Caco-2 (cell line): Measurements from ENCODE around the gene PALM2AKAP2. TPM values are rescaled to one million over a fixed set of nuclear protein-coding genes. Genes with fewer than 3 reads are reported as not detected.

Experiments
- BruUV-seq: library from RNA; stranded (reverse); fragments of 400-500 nt; replicated peaks from 2 replicates; lab custom pipeline; 2021; lab: Mats Ljungman, UMichigan
- CTCF ChIA-PET: fragments of 300-600 bp; sonication (Branson Sonifier 250); formaldehyde crosslinking; loops from one replicate; lab custom pipeline; 2022; ENCODE audit warnings: antibody characterized with exemption; lab: Charles Lee
- POLR2A ChIA-PET: fragments of 300-600 bp; sonication (Branson Sonifier 250); formaldehyde crosslinking; loops from one replicate; lab custom pipeline; 2022; ENCODE audit warnings: antibody characterized with exemption; lab: Charles Lee
- DNase-seq, 2 experiments: peaks; one replicate each; pipeline versions ENCODE4 v3.0.0 to v3.0.0-alpha.2; 2020 to 2022
- H3K27me3 ChIP-seq: replicated peaks from 2 replicates; pipeline ENCODE4 v1.6.0; 2011; ENCODE audit warnings: low read length; ENCODE audit not compliant: control insufficient read depth, insufficient read depth
- H3K36me3 ChIP-seq: 2 replicates; pipeline ENCODE4 v1.5.1; 2011; ENCODE audit warnings: low read length; ENCODE audit not compliant: control insufficient read depth, insufficient read depth
- H3K4me1 ChIP-seq: fragments of 250-450 bp; sonication (Bioruptor Pico); 2 replicates; pipeline ENCODE4 v1.5.1; 2020; ENCODE audit warnings: mild to moderate bottlenecking
- H3K4me3 ChIP-seq: 2 replicates; pipeline ENCODE4 v1.5.1; 2011; ENCODE audit warnings: low read depth, mild to moderate bottlenecking, control low read depth, low read length
- H3K9me3 ChIP-seq: fragments of 250-450 bp; sonication (Bioruptor Pico); 2 replicates; pipeline ENCODE4 v1.5.1; 2020; ENCODE audit warnings: mild to moderate bottlenecking, moderate library complexity
- H3K27ac Mint-ChIP-seq: one replicate; pipeline ENCODE4 v1.8.0; 2022; ENCODE audit warnings: mixed read lengths; ENCODE audit not compliant: unreplicated experiment
- H3K27me3 Mint-ChIP-seq: one replicate; pipeline ENCODE4 v1.8.0; 2022; ENCODE audit warnings: mixed read lengths; ENCODE audit not compliant: insufficient read depth, unreplicated experiment
- H3K36me3 Mint-ChIP-seq: one replicate; pipeline ENCODE4 v1.8.0; 2022; ENCODE audit warnings: mild to moderate bottlenecking, mixed read lengths; ENCODE audit not compliant: insufficient read depth, unreplicated experiment
- H3K4me1 Mint-ChIP-seq: one replicate; pipeline ENCODE4 v1.8.0; 2022; ENCODE audit warnings: low read depth, mixed read lengths; ENCODE audit not compliant: unreplicated experiment
- H3K4me3 Mint-ChIP-seq: one replicate; pipeline ENCODE4 v1.8.0; 2022; ENCODE audit warnings: mild to moderate bottlenecking, moderate library complexity, mixed read lengths; ENCODE audit not compliant: unreplicated experiment
- H3K9me3 Mint-ChIP-seq: one replicate; pipeline ENCODE4 v1.8.0; 2022; ENCODE audit warnings: mixed read lengths; ENCODE audit not compliant: unreplicated experiment
- CTCF ChIP-seq, 2 experiments: fragments of 200-600 bp in 1 of 2; IDR thresholded peaks; 1 replicate in 1 of 2; 2 replicates in 1 of 2; pipeline versions ENCODE4 v1.5.1 to v1.8.0; 2011 to 2022; ENCODE audit warnings: antibody characterized with exemption in 1 of 2, control low read depth in 1 of 2, inconsistent platforms in 1 of 2, low read depth in 1 of 2, low read length in 1 of 2, mild to moderate bottlenecking in 1 of 2, moderate library complexity in 1 of 2; ENCODE audit not compliant: insufficient read depth in 1 of 2, severe bottlenecking in 1 of 2, unreplicated experiment in 1 of 2
- intact Hi-C: fragments of 100-400 bp; cut with micrococcal nuclease; formaldehyde crosslinking; loops from one replicate; pipeline ENCODE4 v1.10.0; 2022; ENCODE audit not compliant: unreplicated experiment
- total RNA-seq: library from RNA; stranded (reverse); gene quantifications from 2 replicates; pipeline ENCODE4 v1.2.3, GENCODE V29; 2022

PALM2AKAP2 gene
- total RNA-seq, 1 experiment from 2014 or later: 0.54 TPM

GRCh38 chr9:109806506-109807115, 26.6 kb downstream of the PALM2AKAP2 start:
- Histone ChIP-seq H3K4me1 (no peaks in the 10 kb centered on the region), H3K9me3 (no peaks in the 10 kb centered on the region), H3K27me3 (no peaks in the 10 kb centered on the region; the same call in 1 of the 2 replicates), H3K4me3 (no peak overlapping the region), H3K36me3 (no peaks in the 10 kb centered on the region)
- H3K27me3 Mint-ChIP-seq: peaks cover 16% of the 10 kb centered on the region
- no peak for TF ChIP-seq CTCF (IDR thresholded peaks at IDR 0.05; ENCODE audit: insufficient read depth in 1 of 2, low read depth in 1 of 2, low read length in 1 of 2, severe bottlenecking in 1 of 2, unreplicated experiment in 1 of 2)
- ChIA-PET POLR2A (no interaction called here), CTCF (no interaction called here)
- H3K4me3 Mint-ChIP-seq: no peak overlapping the region
- BruUV-seq: no TSS peak
- no peak for DNase-seq
- no peaks in the 10 kb centered on the region for H3K36me3 Mint-ChIP-seq
- no peaks in the 10 kb centered on the region for H3K9me3 Mint-ChIP-seq
- intact Hi-C loops: no loop called here
- no peaks in the 10 kb centered on the region for H3K4me1 Mint-ChIP-seq
- H3K27ac Mint-ChIP-seq: no peak overlapping the region

DNA sequence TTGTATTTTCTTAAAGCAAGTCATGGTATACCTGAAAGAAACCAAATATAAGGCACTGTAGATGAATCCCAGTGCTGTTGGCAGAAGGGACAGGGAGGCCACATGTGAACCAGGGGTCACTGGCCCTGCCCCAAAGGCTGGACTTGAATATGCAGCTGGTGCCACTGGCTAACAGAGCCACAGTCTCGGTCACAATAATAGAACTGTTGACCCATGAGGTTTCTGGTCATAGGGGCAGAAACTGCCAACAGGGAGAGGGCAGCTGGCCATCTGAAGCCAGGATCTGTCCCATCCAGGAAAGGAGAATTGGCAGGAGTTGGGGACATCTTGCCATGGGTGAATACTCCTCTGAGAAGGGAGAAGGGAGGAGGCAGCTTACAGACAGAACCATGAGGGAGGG, 31.9 kb downstream of the PALM2AKAP2 start:
- Mint-ChIP-seq H3K27me3 (peaks cover 12% of the 10 kb centered on the region), H3K4me1 (no peaks in the 10 kb centered on the region), H3K9me3 (no peaks in the 10 kb centered on the region), H3K4me3 (no peak overlapping the region), H3K36me3 (no peaks in the 10 kb centered on the region), H3K27ac (no peak overlapping the region)
- no peak for DNase-seq
- ChIA-PET CTCF (no interaction called here), POLR2A (no interaction called here)
- no peaks in the 10 kb centered on the region for H3K27me3 ChIP-seq
- intact Hi-C loops: no loop called here
- H3K36me3 ChIP-seq: no peaks in the 10 kb centered on the region
- no peak overlapping the region for H3K4me3 ChIP-seq
- no peaks in the 10 kb centered on the region for H3K9me3 ChIP-seq
- no peaks in the 10 kb centered on the region for H3K4me1 ChIP-seq
- no peak for TF ChIP-seq CTCF (IDR thresholded peaks at IDR 0.05; ENCODE audit: insufficient read depth in 1 of 2, low read depth in 1 of 2, low read length in 1 of 2, severe bottlenecking in 1 of 2, unreplicated experiment in 1 of 2)
- BruUV-seq: no TSS peak

GRCh38 chr9:109812331-109812730, 32.3 kb downstream of the PALM2AKAP2 start:
- H3K27me3 ChIP-seq: no peaks in the 10 kb centered on the region
- no peak overlapping the region for H3K27ac Mint-ChIP-seq
- no peak overlapping the region for H3K4me3 Mint-ChIP-seq
- no peaks in the 10 kb centered on the region for H3K36me3 Mint-ChIP-seq
- no peaks in the 10 kb centered on the region for H3K4me1 ChIP-seq
- no peak overlapping the region for H3K4me3 ChIP-seq
- POLR2A ChIA-PET: no interaction called here
- BruUV-seq: no TSS peak
- intact Hi-C loops: no loop called here
- TF ChIP-seq CTCF (IDR thresholded peaks at IDR 0.05; ENCODE audit: insufficient read depth in 1 of 2, low read depth in 1 of 2, low read length in 1 of 2, severe bottlenecking in 1 of 2, unreplicated experiment in 1 of 2): no peak
- H3K27me3 Mint-ChIP-seq: peaks cover 12% of the 10 kb centered on the region
- no peaks in the 10 kb centered on the region for H3K9me3 Mint-ChIP-seq
- CTCF ChIA-PET: no interaction called here
- no peaks in the 10 kb centered on the region for H3K4me1 Mint-ChIP-seq
- no peaks in the 10 kb centered on the region for H3K36me3 ChIP-seq
- H3K9me3 ChIP-seq: no peaks in the 10 kb centered on the region
- DNase-seq: no peak
